Left ventricle myocardium inferior (tissue), 1 donor: ENCODE results near the gene GPR37. TPM values are rescaled to one million over a fixed set of nuclear protein-coding genes. Genes with fewer than 3 reads are reported as not detected.
A peak's percentile ranks its signal among the peaks of the same experiment; 100 is the strongest.

Experiments
- DNase-seq: peaks from one replicate; pipeline ENCODE4 v3.0.0-alpha.2; 2020
- H3K27ac ChIP-seq: fragments of 200-600 bp; replicated peaks from 2 replicates; pipeline ENCODE4 v1.8.0; 2021
- H3K27me3 ChIP-seq: fragments of 200-600 bp; 2 replicates; pipeline ENCODE4 v1.8.0; 2021; ENCODE audit warnings: low read depth
- H3K36me3 ChIP-seq: fragments of 200-600 bp; 2 replicates; pipeline ENCODE4 v1.8.0; 2021
- H3K4me1 ChIP-seq: fragments of 200-600 bp; 2 replicates; pipeline ENCODE4 v1.8.0; 2021
- H3K4me3 ChIP-seq: fragments of 200-600 bp; 2 replicates; pipeline ENCODE4 v1.8.0; 2021; ENCODE audit warnings: mild to moderate bottlenecking, moderate library complexity
- H3K9me3 ChIP-seq: fragments of 200-600 bp; replicated peaks from 2 replicates; pipeline ENCODE4 v1.8.0; 2021
- CTCF ChIP-seq: fragments of 200-600 bp; IDR thresholded peaks from 2 replicates; pipeline ENCODE4 v1.8.0; 2021; ENCODE audit warnings: antibody characterized with exemption, mild to moderate bottlenecking, borderline replicate concordance
- intact Hi-C: fragments of 100-400 bp; cut with micrococcal nuclease; formaldehyde crosslinking; loops from one replicate; pipeline ENCODE4 v1.11.0; 2022
- total RNA-seq: library from RNA; stranded (reverse); fragmentation: NEBNext Ultra II Directional; extraction: Animal tissue kit (Norgen Biotek cat#: 25700); gene quantifications from one replicate; pipeline ENCODE4 v1.2.1, GENCODE V29; 2021
- donor health status: DM: no; HTN: yes; CAD: no; lungs with severe emphysema.

GPR37 gene
- total RNA-seq, 1 donor from 2014 or later, result not detected

- H3K9me3 ChIP-seq, result no peaks in the 10 kb centered on the region
- intact Hi-C loops, result no loop called here
- no peak for DNase-seq
- H3K27ac ChIP-seq, result no peak overlapping the region
- H3K4me1 ChIP-seq, result peaks cover 21% of the 10 kb centered on the region
- peaks cover 69% of the 10 kb centered on the region for H3K27me3 ChIP-seq
- no peak for TF ChIP-seq CTCF
- no peaks in the 10 kb centered on the region for H3K36me3 ChIP-seq
- peak overlapping the region; percentile 67 for H3K4me3 ChIP-seq
These were observed 1.3 kb downstream of the GPR37 start for GRCh38 chr7:124764051-124764846.

- no peak overlapping the region for H3K4me3 ChIP-seq
These were observed 2.9 kb downstream of the GPR37 start for GRCh38 chr7:124762611-124763143.

GRCh38 chr7:124761164-124761715, 4.4 kb downstream of the GPR37 start:
- no peak for TF ChIP-seq CTCF
- intact Hi-C loops, result no loop called here
- Histone ChIP-seq H3K4me3 (no peak overlapping the region), H3K9me3 (no peaks in the 10 kb centered on the region), H3K36me3 (no peaks in the 10 kb centered on the region), H3K27me3 (peaks cover 81% of the 10 kb centered on the region), H3K27ac (no peak overlapping the region), H3K4me1 (peaks cover 21% of the 10 kb centered on the region)
- no peak for DNase-seq

More at GRCh38 chr7:124762611-124763143, 2.9 kb downstream of the GPR37 start:
- Histone ChIP-seq H3K27ac (no peak overlapping the region), H3K36me3 (no peaks in the 10 kb centered on the region), H3K9me3 (no peaks in the 10 kb centered on the region), H3K27me3 (peaks cover 81% of the 10 kb centered on the region), H3K4me1 (peaks cover 21% of the 10 kb centered on the region)
- TF ChIP-seq CTCF, result no peak
- no peak for DNase-seq
- intact Hi-C loops, result no loop called here

- no peak overlapping the region for H3K4me3 ChIP-seq
- H3K4me1 ChIP-seq, result no peaks in the 10 kb centered on the region
- no peak for DNase-seq
- H3K27ac ChIP-seq, result no peak overlapping the region
- TF ChIP-seq CTCF, result no peak
- intact Hi-C loops, result no loop called here
- no peaks in the 10 kb centered on the region for H3K9me3 ChIP-seq
- H3K27me3 ChIP-seq, result peaks cover 58% of the 10 kb centered on the region
- H3K36me3 ChIP-seq, result no peaks in the 10 kb centered on the region
These were observed 7.3 kb downstream of the GPR37 start for GRCh38 chr7:124758327-124758726.

- intact Hi-C loops, result no loop called here
- H3K9me3 ChIP-seq, result no peaks in the 10 kb centered on the region
- no peak for TF ChIP-seq CTCF
- no peaks in the 10 kb centered on the region for H3K4me1 ChIP-seq
- peaks cover 29% of the 10 kb centered on the region for H3K27me3 ChIP-seq
- no peak overlapping the region for H3K4me3 ChIP-seq
- H3K36me3 ChIP-seq, result no peaks in the 10 kb centered on the region
- no peak overlapping the region for H3K27ac ChIP-seq
- no peak for DNase-seq
These were observed 10.9 kb downstream of the GPR37 start for GRCh38 chr7:124754576-124755268.
